HCT116 (cell line): ENCODE results near the gene HIRIP3. TPM values are rescaled to one million over a fixed set of nuclear protein-coding genes. Genes with fewer than 3 reads are reported as not detected.

Source experiments
- ATAC-seq: fragments of 200-7000 bp; cut with Tn5 transposase; 2 replicates; pipeline ENCODE4 v1.9.1; 2020; ENCODE audit warnings: mild to moderate bottlenecking, moderate library complexity
- BruUV-seq: library from RNA; stranded (reverse); fragments of 400-500 nt; replicated peaks from 2 replicates; lab custom pipeline; 2021; lab: Mats Ljungman, UMichigan
- CTCF ChIA-PET: fragments of 300-600 bp; sonication (Branson Sonifier 250); formaldehyde crosslinking; loops from one replicate; lab custom pipeline; 2021; ENCODE audit warnings: antibody characterized with exemption; lab: Charles Lee
- POLR2A ChIA-PET: fragments of 300-600, 350-600 bp; sonication (Branson Sonifier 250); formaldehyde crosslinking; loops from one replicate; lab custom pipeline; 2021; ENCODE audit warnings: antibody characterized with exemption; lab: Charles Lee
- RAD21 ChIA-PET, 2 experiments: fragments of 300-600 bp; sonication (Branson Sonifier 250); formaldehyde crosslinking; loops; one replicate each; lab custom pipeline; 2023; ENCODE audit warnings: low total read pairs in 2 of 2; ENCODE audit not compliant: uncharacterized antibody in 2 of 2, unreplicated experiment in 2 of 2, low non-redundant PET in 1 of 2; lab: Charles Lee
- DNase-seq: peaks from one replicate; pipeline ENCODE4 v3.0.0-alpha.2; 2010; ENCODE audit warnings: low read depth, low spot score
- H2AFZ ChIP-seq: fragments of 200-600 bp; shearing (Covaris generic), sonication (generic); 2 replicates; pipeline ENCODE4 v1.6.1; 2017; ENCODE audit warnings: low read depth, mixed run types, mixed read lengths, antibody characterized with exemption, low read length; ENCODE audit not compliant: poor library complexity, severe bottlenecking
- H3K27ac ChIP-seq: 2 replicates; pipeline ENCODE4 v1.5.1; 2012; ENCODE audit warnings: low read depth, low read length
- H3K27me3 ChIP-seq: fragments of 200-600 bp; sonication (generic); 2 replicates; pipeline ENCODE4 v1.6.1; 2016; ENCODE audit warnings: mixed run types, low read length, mixed read lengths; ENCODE audit not compliant: insufficient read depth
- H3K36me3 ChIP-seq, 2 experiments: fragments of 200-500 bp in 1 of 2; fragments of 200-600 bp in 1 of 2; sonication (Bioruptor generic) in 1 of 2; sonication (generic) in 1 of 2; 2 replicates each; pipeline versions ENCODE4 v1.5.1 to v1.6.1; 2014 to 2016; ENCODE audit warnings: low read length in 2 of 2, inconsistent platforms in 1 of 2, mixed read lengths in 1 of 2, mixed run types in 1 of 2; ENCODE audit not compliant: insufficient read depth in 2 of 2, control insufficient read depth in 1 of 2
- H3K4me1 ChIP-seq, 2 experiments: fragments of 200-600 bp in 1 of 2; sonication (generic) in 1 of 2; 2 replicates each; pipeline versions ENCODE4 v1.5.1 to v1.6.1; 2012 to 2017; ENCODE audit warnings: low read length in 2 of 2, inconsistent platforms in 1 of 2, mild to moderate bottlenecking in 1 of 2, mixed read lengths in 1 of 2, mixed run types in 1 of 2, moderate library complexity in 1 of 2; ENCODE audit not compliant: insufficient read depth in 2 of 2, control insufficient read depth in 1 of 2
- H3K4me2 ChIP-seq: fragments of 200-600 bp; sonication (generic); 2 replicates; pipeline ENCODE4 v1.6.1; 2017; ENCODE audit warnings: mixed run types, low read length, mixed read lengths
- H3K4me3 ChIP-seq, 2 experiments: fragments of 200-600 bp in 1 of 2; sonication (generic) in 1 of 2; replicated peaks in 1 of 2; 2 replicates each; pipeline ENCODE4 v1.5.1; 2011 to 2016; ENCODE audit warnings: low read length in 2 of 2, control low read depth in 1 of 2, low read depth in 1 of 2, mild to moderate bottlenecking in 1 of 2, mixed read lengths in 1 of 2, mixed run types in 1 of 2
- H3K79me2 ChIP-seq: fragments of 200-600 bp; sonication (generic); 2 replicates; pipeline ENCODE4 v1.6.1; 2017; ENCODE audit warnings: mild to moderate bottlenecking, mixed run types, low read length, moderate library complexity, mixed read lengths; ENCODE audit not compliant: insufficient read depth
- H3K9ac ChIP-seq: fragments of 200-600 bp; sonication (generic); 2 replicates; pipeline ENCODE4 v1.6.1; 2016; ENCODE audit warnings: low read length, mixed read lengths
- H3K9me2 ChIP-seq: fragments of 200-600 bp; sonication (generic), shearing (Covaris generic); 2 replicates; pipeline ENCODE4 v1.6.1; 2017; ENCODE audit warnings: mixed run types, mild to moderate bottlenecking, moderate library complexity; ENCODE audit not compliant: insufficient read depth
- H3K9me3 ChIP-seq, 2 experiments: fragments of 200-500 bp in 1 of 2; fragments of 200-600 bp in 1 of 2; sonication (Bioruptor generic) in 1 of 2; sonication (generic) in 1 of 2; 2 replicates each; pipeline ENCODE4 v1.6.1; 2014 to 2017; ENCODE audit warnings: low read length in 2 of 2, mixed read lengths in 2 of 2, inconsistent platforms in 1 of 2, low read depth in 1 of 2, mild to moderate bottlenecking in 1 of 2, mixed run types in 1 of 2, moderate library complexity in 1 of 2; ENCODE audit not compliant: control insufficient read depth in 1 of 2, insufficient read depth in 1 of 2
- H4K20me1 ChIP-seq: fragments of 200-600 bp; sonication (generic), shearing (Covaris generic); 2 replicates; pipeline ENCODE4 v1.6.1; 2017; ENCODE audit warnings: mixed run types, mild to moderate bottlenecking, moderate library complexity; ENCODE audit not compliant: insufficient read depth
- CBX3 ChIP-seq: IDR thresholded peaks from 2 replicates; pipeline ENCODE4 v1.6.1; 2012; ENCODE audit warnings: low read depth
- EGR1 ChIP-seq: IDR thresholded peaks from 2 replicates; pipeline ENCODE4 v1.6.1; 2012; ENCODE audit warnings: low read depth
- EZH2 ChIP-seq: fragments of 200-600 bp; sonication (generic); IDR thresholded peaks from 2 replicates; pipeline ENCODE4 v1.6.1; 2017; ENCODE audit warnings: antibody characterized with exemption, mixed run types
- EZH2phosphoT487 ChIP-seq: fragments of 200-600 bp; IDR thresholded peaks from 2 replicates; pipeline ENCODE4 v1.6.1; 2018; ENCODE audit warnings: antibody characterized with exemption, borderline replicate concordance
- FOSL1 ChIP-seq: IDR thresholded peaks from 2 replicates; pipeline ENCODE4 v1.6.1; 2012; ENCODE audit warnings: low read depth
- POLR2A ChIP-seq: IDR thresholded peaks from 2 replicates; pipeline ENCODE4 v1.7.0; 2011; ENCODE audit warnings: borderline replicate concordance; ENCODE audit not compliant: insufficient read depth, insufficient read length; ENCODE audit errors: extremely low read depth
- POLR2AphosphoS5 ChIP-seq: IDR thresholded peaks from 2 replicates; pipeline ENCODE4 v1.6.1; 2011; ENCODE audit warnings: mild to moderate bottlenecking, low read depth, low read length, moderate library complexity
- SIN3A ChIP-seq: IDR thresholded peaks from 2 replicates; pipeline ENCODE4 v1.6.1; 2012; ENCODE audit warnings: low read depth
- TCF7L2 ChIP-seq: IDR thresholded peaks from 2 replicates; pipeline ENCODE4 v1.7.0; 2011; ENCODE audit warnings: borderline replicate concordance, inconsistent platforms; ENCODE audit not compliant: insufficient read depth, insufficient read length; ENCODE audit errors: extremely low read depth
- YY1 ChIP-seq: IDR thresholded peaks from 2 replicates; pipeline ENCODE4 v1.6.1; 2011; ENCODE audit warnings: low read length, low read depth, moderate library complexity, mild to moderate bottlenecking; ENCODE audit not compliant: insufficient replicate concordance; ENCODE audit errors: extremely low read depth
- ZFX ChIP-seq: fragments of 450-650 bp; IDR thresholded peaks from 2 replicates; pipeline ENCODE4 v1.6.1; 2017
- intact Hi-C: fragments of 100-400 bp; cut with micrococcal nuclease; formaldehyde crosslinking; loops from 2 replicates; pipeline ENCODE4 v1.10.0; 2022
- total RNA-seq: library from RNA; stranded (reverse); gene quantifications from one replicate; pipeline ENCODE4 v1.2.1, GENCODE V29; 2021; ENCODE audit not compliant: unreplicated experiment
- TF ChIP-seq, protein P1 (sequence below): IDR thresholded peaks from 2 replicates; pipeline ENCODE4 v1.6.1; 2012
- TF ChIP-seq, protein P2 (sequence below): IDR thresholded peaks from 2 replicates; pipeline ENCODE4 v1.6.1; 2012
- TF ChIP-seq, protein P3 (sequence below), 3 experiments: fragments of 200-600 bp in 1 of 3; sonication (generic) in 1 of 3; IDR thresholded peaks in 2 of 3; conservative IDR thresholded peaks in 1 of 3; 2 replicates each; pipeline ENCODE4 v1.5.1; 2012 to 2017; ENCODE audit warnings: low read depth in 2 of 3, low read length in 2 of 3, antibody characterized with exemption in 1 of 3, borderline replicate concordance in 1 of 3, control low read depth in 1 of 3, mild to moderate bottlenecking in 1 of 3, mixed read lengths in 1 of 3, mixed run types in 1 of 3, moderate library complexity in 1 of 3; ENCODE audit not compliant: insufficient read depth in 1 of 3
- TF ChIP-seq, protein P4 (sequence below): IDR thresholded peaks from 2 replicates; pipeline ENCODE4 v1.6.1; 2011; ENCODE audit warnings: mild to moderate bottlenecking, low read length, moderate library complexity; ENCODE audit not compliant: insufficient replicate concordance; ENCODE audit errors: extremely low read depth

HIRIP3 gene
- total RNA-seq, 1 experiment from 2014 or later, result 21.8 TPM

DNA sequence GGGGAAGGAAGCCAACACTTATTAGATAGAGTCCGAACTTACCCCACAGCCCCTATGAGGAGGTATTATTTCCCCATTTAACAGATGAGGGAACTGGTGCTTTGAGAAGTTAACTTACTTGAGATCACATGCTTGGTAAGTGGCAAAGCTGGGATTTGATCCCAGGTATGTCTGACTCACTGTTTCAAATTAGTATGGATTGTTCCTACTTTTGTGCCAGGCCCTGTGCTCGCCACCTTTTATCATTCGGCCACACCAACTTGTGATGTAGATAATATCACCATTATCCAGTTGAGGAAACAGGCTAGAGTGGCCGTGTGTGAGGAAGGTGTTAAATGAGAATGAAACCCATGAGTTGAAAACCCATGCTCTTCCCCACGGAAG lies 10.7 kb downstream of the HIRIP3 start:
- Histone ChIP-seq H3K27me3 (no peaks in the 10 kb centered on the region), H3K9ac (no peak overlapping the region), H4K20me1 (no peaks in the 10 kb centered on the region), H3K9me2 (no peaks in the 10 kb centered on the region), H3K4me3 (no peak overlapping the region), H3K4me2 (no peak overlapping the region), H3K36me3 (peaks cover 59 to 64% of the 10 kb centered on the region in 2 experiments), H3K27ac (no peak overlapping the region), H3K4me1 (no peaks in the 10 kb centered on the region), H3K9me3 (no peaks in the 10 kb centered on the region), H2AFZ (no peak overlapping the region), H3K79me2 (peaks cover 14% of the 10 kb centered on the region; the same call in 1 of the 2 replicates)
- POLR2A ChIA-PET, result no interaction called here
- BruUV-seq, result no TSS peak
- RAD21 ChIA-PET, result no interaction called here
- TF ChIP-seq POLR2AphosphoS5 (no peak), ZFX (no peak), EGR1 (no peak), POLR2A (no peak), CBX3 (no peak), TCF7L2 (no peak), EZH2 (no peak), YY1 (no peak), FOSL1 (no peak), EZH2phosphoT487 (no peak), SIN3A (no peak)
- TF ChIP-seq, protein P1, sequence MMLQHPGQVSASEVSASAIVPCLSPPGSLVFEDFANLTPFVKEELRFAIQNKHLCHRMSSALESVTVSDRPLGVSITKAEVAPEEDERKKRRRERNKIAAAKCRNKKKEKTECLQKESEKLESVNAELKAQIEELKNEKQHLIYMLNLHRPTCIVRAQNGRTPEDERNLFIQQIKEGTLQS, result no peak
- TF ChIP-seq, protein P2, sequence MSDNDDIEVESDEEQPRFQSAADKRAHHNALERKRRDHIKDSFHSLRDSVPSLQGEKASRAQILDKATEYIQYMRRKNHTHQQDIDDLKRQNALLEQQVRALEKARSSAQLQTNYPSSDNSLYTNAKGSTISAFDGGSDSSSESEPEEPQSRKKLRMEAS, result no peak
- TF ChIP-seq, protein P3, sequence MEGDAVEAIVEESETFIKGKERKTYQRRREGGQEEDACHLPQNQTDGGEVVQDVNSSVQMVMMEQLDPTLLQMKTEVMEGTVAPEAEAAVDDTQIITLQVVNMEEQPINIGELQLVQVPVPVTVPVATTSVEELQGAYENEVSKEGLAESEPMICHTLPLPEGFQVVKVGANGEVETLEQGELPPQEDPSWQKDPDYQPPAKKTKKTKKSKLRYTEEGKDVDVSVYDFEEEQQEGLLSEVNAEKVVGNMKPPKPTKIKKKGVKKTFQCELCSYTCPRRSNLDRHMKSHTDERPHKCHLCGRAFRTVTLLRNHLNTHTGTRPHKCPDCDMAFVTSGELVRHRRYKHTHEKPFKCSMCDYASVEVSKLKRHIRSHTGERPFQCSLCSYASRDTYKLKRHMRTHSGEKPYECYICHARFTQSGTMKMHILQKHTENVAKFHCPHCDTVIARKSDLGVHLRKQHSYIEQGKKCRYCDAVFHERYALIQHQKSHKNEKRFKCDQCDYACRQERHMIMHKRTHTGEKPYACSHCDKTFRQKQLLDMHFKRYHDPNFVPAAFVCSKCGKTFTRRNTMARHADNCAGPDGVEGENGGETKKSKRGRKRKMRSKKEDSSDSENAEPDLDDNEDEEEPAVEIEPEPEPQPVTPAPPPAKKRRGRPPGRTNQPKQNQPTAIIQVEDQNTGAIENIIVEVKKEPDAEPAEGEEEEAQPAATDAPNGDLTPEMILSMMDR (IDR thresholded peaks at IDR 0.05 in 2 of 3, conservative IDR thresholded peaks at IDR 0.05 in 1 of 3; ENCODE audit: borderline replicate concordance in 1 of 3, insufficient read depth in 1 of 3, low read depth in 2 of 3, low read length in 2 of 3), result no peak
- TF ChIP-seq, protein P4, sequence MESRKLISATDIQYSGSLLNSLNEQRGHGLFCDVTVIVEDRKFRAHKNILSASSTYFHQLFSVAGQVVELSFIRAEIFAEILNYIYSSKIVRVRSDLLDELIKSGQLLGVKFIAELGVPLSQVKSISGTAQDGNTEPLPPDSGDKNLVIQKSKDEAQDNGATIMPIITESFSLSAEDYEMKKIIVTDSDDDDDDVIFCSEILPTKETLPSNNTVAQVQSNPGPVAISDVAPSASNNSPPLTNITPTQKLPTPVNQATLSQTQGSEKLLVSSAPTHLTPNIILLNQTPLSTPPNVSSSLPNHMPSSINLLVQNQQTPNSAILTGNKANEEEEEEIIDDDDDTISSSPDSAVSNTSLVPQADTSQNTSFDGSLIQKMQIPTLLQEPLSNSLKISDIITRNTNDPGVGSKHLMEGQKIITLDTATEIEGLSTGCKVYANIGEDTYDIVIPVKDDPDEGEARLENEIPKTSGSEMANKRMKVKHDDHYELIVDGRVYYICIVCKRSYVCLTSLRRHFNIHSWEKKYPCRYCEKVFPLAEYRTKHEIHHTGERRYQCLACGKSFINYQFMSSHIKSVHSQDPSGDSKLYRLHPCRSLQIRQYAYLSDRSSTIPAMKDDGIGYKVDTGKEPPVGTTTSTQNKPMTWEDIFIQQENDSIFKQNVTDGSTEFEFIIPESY, result no peak
- intact Hi-C loops, result no loop called here
- no peak for ATAC-seq
- DNase-seq, result no peak
- CTCF ChIA-PET, result no interaction called here
